HG03139 (cell line): ENCODE data around the gene GATA5.

ENCODE experiments used
- ATAC-seq: cut with Tn5 transposase; IDR thresholded peaks from one replicate; pipeline ENCODE4 v1.9.1; 2021; ENCODE audit not compliant: unreplicated experiment

Gene GATA5

GRCh38 chr20:62473717-62474603 is 1.8 kb downstream of the GATA5 start:
- no peak for ATAC-seq

GRCh38 chr20:62472941-62473585 is 2.7 kb downstream of the GATA5 start:
- no peak for ATAC-seq

GRCh38 chr20:62472138-62472940 is 3.5 kb downstream of the GATA5 start:
- no peak for ATAC-seq

- ATAC-seq, result no peak
These were observed 5.3 kb downstream of the GATA5 start for GRCh38 chr20:62470459-62470858.

GRCh38 chr20:62470001-62470400 is 5.8 kb downstream of the GATA5 start:
- no peak for ATAC-seq

GRCh38 chr20:62469352-62469751 is 6.4 kb downstream of the GATA5 start:
- ATAC-seq, result no peak

- ATAC-seq, result no peak
These were observed 8.8 kb downstream of the GATA5 start for GRCh38 chr20:62466806-62467537.

GRCh38 chr20:62466072-62466760 is 9.6 kb downstream of the GATA5 start:
- ATAC-seq, result no peak

- ATAC-seq, result no peak
These were observed 10.8 kb downstream of the GATA5 start for GRCh38 chr20:62464990-62465389.

- no peak for ATAC-seq
These were observed 11.4 kb downstream of the GATA5 start for GRCh38 chr20:62464425-62464770.

- ATAC-seq, result no peak
These were observed 12.0 kb downstream of the GATA5 start for GRCh38 chr20:62463651-62464424.

- ATAC-seq, result no peak
These were observed 12.7 kb downstream of the GATA5 start for GRCh38 chr20:62462976-62463592.

GRCh38 chr20:62461834-62462233 is 14.0 kb downstream of the GATA5 start:
- no peak for ATAC-seq

- ATAC-seq, result no peak
These were observed 14.6 kb downstream of the GATA5 start for GRCh38 chr20:62461157-62461556.

- no peak for ATAC-seq
These were observed 15.1 kb downstream of the GATA5 start for GRCh38 chr20:62460678-62461077.

- no peak for ATAC-seq
These were observed 16.3 kb downstream of the GATA5 start for GRCh38 chr20:62459488-62459887.

GRCh38 chr20:62458275-62459251 is 17.2 kb downstream of the GATA5 start:
- ATAC-seq, result no peak

GRCh38 chr20:62457831-62458230 is 18.0 kb downstream of the GATA5 start:
- no peak for ATAC-seq
